HG02623 (cell line): Measurements from ENCODE around the gene RPTOR.

ENCODE experiments used
- ATAC-seq: cut with Tn5 transposase; IDR thresholded peaks from one replicate; pipeline ENCODE4 v1.9.1; 2021; ENCODE audit warnings: moderate library complexity; ENCODE audit not compliant: unreplicated experiment

Gene RPTOR

GRCh38 chr17:80921159-80921558 lies 376.5 kb downstream of the RPTOR start:
- no peak for ATAC-seq

- no peak for ATAC-seq
These were observed 377.3 kb downstream of the RPTOR start for GRCh38 chr17:80921741-80922579.

GRCh38 chr17:80922580-80923160 lies 378.0 kb downstream of the RPTOR start:
- no peak for ATAC-seq

GRCh38 chr17:80923211-80924110 lies 378.8 kb downstream of the RPTOR start:
- no peak for ATAC-seq

- no peak for ATAC-seq
These were observed 379.6 kb downstream of the RPTOR start for GRCh38 chr17:80924111-80924806.

GRCh38 chr17:80924807-80925610 lies 380.4 kb downstream of the RPTOR start:
- no peak for ATAC-seq

- no peak for ATAC-seq
These were observed 381.2 kb downstream of the RPTOR start for GRCh38 chr17:80925688-80926335.

- no peak for ATAC-seq
These were observed 382.1 kb downstream of the RPTOR start for GRCh38 chr17:80926591-80927250.

GRCh38 chr17:80927791-80928216 lies 383.2 kb downstream of the RPTOR start:
- no peak for ATAC-seq

GRCh38 chr17:80929449-80929848 lies 384.8 kb downstream of the RPTOR start:
- no peak for ATAC-seq

GRCh38 chr17:80930335-80931279 lies 386.0 kb downstream of the RPTOR start:
- no peak for ATAC-seq

GRCh38 chr17:80931421-80932265 lies 387.0 kb downstream of the RPTOR start:
- ATAC-seq: no peak

- no peak for ATAC-seq
These were observed 390.9 kb downstream of the RPTOR start for GRCh38 chr17:80935526-80935925.

- no peak for ATAC-seq
These were observed 391.6 kb downstream of the RPTOR start for GRCh38 chr17:80936218-80936617.

GRCh38 chr17:80936723-80937122 lies 392.1 kb downstream of the RPTOR start:
- no peak for ATAC-seq

- no peak for ATAC-seq
These were observed 393.1 kb downstream of the RPTOR start for GRCh38 chr17:80937462-80938381.
